Small intestine (tissue), 16 donors: ENCODE measurements around the gene SMAP1. TPM values are rescaled to one million over a fixed set of nuclear protein-coding genes. Genes with fewer than 3 reads are reported as not detected.
A peak's percentile ranks its signal among the peaks of the same experiment; 100 is the strongest.

Experiments
- DNase-seq, 2 donors: peaks; one replicate each; pipeline versions ENCODE4 v3.0.0 to v3.0.0-alpha.2; 2013
- FAIRE-seq: peaks from 2 replicates; lab custom pipeline; 2012; peaks lifted over from hg19 to GRCh38; lab: Jason Lieb, UNC
- H3K27ac ChIP-seq, 3 donors: one replicate each; pipeline ENCODE4 v1.5.1; 2013; ENCODE audit warnings: low read length in 2 of 3, mild to moderate bottlenecking in 2 of 3, control low read depth in 1 of 3, inconsistent platforms in 1 of 3, low read depth in 1 of 3, moderate library complexity in 1 of 3
- H3K27me3 ChIP-seq, 3 donors: one replicate each; pipeline ENCODE4 v1.6.1; 2013; ENCODE audit warnings: low read length in 3 of 3, inconsistent platforms in 1 of 3; ENCODE audit not compliant: control insufficient read depth in 3 of 3, insufficient read depth in 3 of 3
- H3K36me3 ChIP-seq, 3 donors: one replicate each; pipeline ENCODE4 v1.6.1; 2013; ENCODE audit warnings: low read length in 3 of 3, inconsistent platforms in 1 of 3, low read depth in 1 of 3, mild to moderate bottlenecking in 1 of 3, moderate library complexity in 1 of 3; ENCODE audit not compliant: control insufficient read depth in 3 of 3, insufficient read depth in 2 of 3
- H3K4me1 ChIP-seq, 3 donors: one replicate each; pipeline ENCODE4 v1.6.1; 2013; ENCODE audit warnings: low read length in 2 of 3, inconsistent platforms in 1 of 3, low read depth in 1 of 3, mild to moderate bottlenecking in 1 of 3, moderate library complexity in 1 of 3; ENCODE audit not compliant: control insufficient read depth in 3 of 3, insufficient read depth in 2 of 3
- H3K4me3 ChIP-seq, 3 donors: one replicate each; pipeline ENCODE4 v1.5.1; 2013; ENCODE audit warnings: low read length in 3 of 3, control low read depth in 1 of 3, inconsistent platforms in 1 of 3, low read depth in 1 of 3, mild to moderate bottlenecking in 1 of 3, moderate library complexity in 1 of 3
- H3K9me3 ChIP-seq, 2 donors: one replicate each; pipeline ENCODE4 v1.6.1; 2013; ENCODE audit warnings: low read depth in 1 of 2, low read length in 1 of 2; ENCODE audit not compliant: control insufficient read depth in 2 of 2, insufficient read depth in 1 of 2
- WGBS, 3 donors: extraction: QIAGEN DNeasy Blood & Tissue Kit; methylation state at CpG; one replicate each; pipeline ENCODE4 v1.1.7; 2013; 5-methylcytosine and 5-hydroxymethylcytosine counted together
- long read RNA-seq, 10 donors: transcript quantifications; one replicate each; lab custom pipeline, GENCODE V29; 2026
- polyA plus RNA-seq, 4 donors: library from polyadenylated mRNA; stranded (reverse) in 3 of 4; unstranded in 1 of 4; fragments of 200-250 nt in 3 of 4; fragments of 120-200 nt in 1 of 4; gene quantifications; one replicate each; pipeline versions ENCODE4 v1.2.1 to v1.2.3, GENCODE V29; 2013
- donor health status: healthy with polysubstance abuse.
- donor health status: control.
- donor health status: control.
- donor health status: Bipolar disorder and iron deficiency.
- donor health status: healthy.

SMAP1 gene
- 10 to 100 TPM; 25.2 to 42.1 (median 37.3) TPM for polyA plus RNA-seq
- long read RNA-seq, donor 1, transcript SMAP1-201 (10 exons, 2,403 nt), result major isoform, 6 of 58 reads
- long read RNA-seq, donor 1, partial matches to known transcripts, result 52 of 58 reads
- long read RNA-seq, donor 1, other reads (novel, unspliced or antisense), result 0 of 58 reads
- long read RNA-seq, donor 2, partial matches to known transcripts, result 11 of 14 reads
- long read RNA-seq, donor 2, other reads (novel, unspliced or antisense), result 0 of 14 reads
- long read RNA-seq, donor 3, partial matches to known transcripts, result 13 of 14 reads
- long read RNA-seq, donor 3, other reads (novel, unspliced or antisense), result 0 of 14 reads
- long read RNA-seq, donor 4, result 0 reads
- long read RNA-seq, donor 5, partial matches to known transcripts, result 5 of 7 reads
- long read RNA-seq, donor 5, other reads (novel, unspliced or antisense), result 0 of 7 reads
- long read RNA-seq, donor 6, transcript SMAP1-201 (10 exons, 2,403 nt), result major isoform, 7 of 21 reads
- long read RNA-seq, donor 6, partial matches to known transcripts, result 14 of 21 reads
- long read RNA-seq, donor 6, other reads (novel, unspliced or antisense), result 0 of 21 reads
- long read RNA-seq, donor 7, transcript SMAP1-203 (11 exons, 3,333 nt), result major isoform, 5 of 24 reads
- long read RNA-seq, donor 7, partial matches to known transcripts, result 16 of 24 reads
- long read RNA-seq, donor 7, other reads (novel, unspliced or antisense), result 0 of 24 reads
- long read RNA-seq, donor 8, result 0 reads
- long read RNA-seq, donor 9, partial matches to known transcripts, result 6 of 8 reads
- long read RNA-seq, donor 9, other reads (novel, unspliced or antisense), result 0 of 8 reads
- long read RNA-seq, donor 10, partial matches to known transcripts, result 10 of 12 reads
- long read RNA-seq, donor 10, other reads (novel, unspliced or antisense), result 0 of 12 reads

DNA sequence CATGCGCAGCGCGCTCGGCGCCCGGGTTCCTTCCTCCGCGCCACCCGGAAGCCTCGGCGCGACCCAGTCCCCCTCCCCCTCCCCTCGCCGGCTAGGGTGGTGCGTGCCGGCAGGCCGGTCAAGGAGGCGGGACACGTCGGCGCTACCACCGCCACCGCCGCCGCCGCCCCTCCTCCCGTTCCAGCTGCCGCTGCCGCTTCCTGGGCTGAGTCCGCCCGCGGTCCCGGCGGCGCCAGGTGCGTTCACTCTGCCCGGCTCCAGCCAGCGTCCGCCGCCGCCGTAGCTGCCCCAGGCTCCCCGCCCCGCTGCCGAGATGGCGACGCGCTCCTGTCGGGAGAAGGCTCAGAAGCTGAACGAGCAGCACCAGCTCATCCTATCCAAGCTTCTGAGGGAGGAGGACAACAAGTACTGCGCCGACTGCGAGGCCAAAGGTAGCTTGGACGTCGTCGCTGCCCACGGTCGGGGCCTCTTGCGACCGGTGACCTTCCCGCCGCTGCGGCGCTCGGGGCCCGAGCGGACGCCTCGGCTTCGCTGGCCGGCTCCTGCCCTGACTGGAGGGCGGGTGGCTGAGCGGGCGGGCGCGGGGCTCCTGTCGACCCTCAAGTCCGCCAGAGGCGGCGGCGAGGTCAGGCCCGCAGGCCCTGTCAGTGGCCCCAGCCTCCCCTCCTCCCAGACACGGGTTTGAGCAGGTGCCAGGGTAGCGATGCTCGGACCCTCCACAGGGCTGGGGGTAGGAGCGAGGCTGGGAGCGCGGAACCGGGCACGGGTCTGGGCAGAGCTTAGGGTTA, at the start of gene SMAP1:
TSS of gene SMAP1 (plus strand) at position 173 of the 788 bp plus-strand sequence. CDS start at position 314, 141 bp downstream.
- H3K4me1 ChIP-seq, result peaks cover 5 to 9% (median 8%) of the 10 kb centered on the region in 3 donors
- H3K4me3 ChIP-seq, result peak within 1 kb of the TSS; percentile 64 to 97 (median 87)
- DNase-seq (peak; percentile 94 to 97), FAIRE-seq (no peak)
- peak within 1 kb of the TSS; percentile 92 to 98 (median 95) for H3K27ac ChIP-seq
- H3K27me3 ChIP-seq, result no peaks in the 10 kb centered on the region
- no peaks in the 10 kb centered on the region for H3K9me3 ChIP-seq
- 0% methylated on average over 65 to 90 of the region's 90 CpGs for WGBS, 3 donors
- H3K36me3 ChIP-seq, result no peaks in the 10 kb centered on the region

DNA sequence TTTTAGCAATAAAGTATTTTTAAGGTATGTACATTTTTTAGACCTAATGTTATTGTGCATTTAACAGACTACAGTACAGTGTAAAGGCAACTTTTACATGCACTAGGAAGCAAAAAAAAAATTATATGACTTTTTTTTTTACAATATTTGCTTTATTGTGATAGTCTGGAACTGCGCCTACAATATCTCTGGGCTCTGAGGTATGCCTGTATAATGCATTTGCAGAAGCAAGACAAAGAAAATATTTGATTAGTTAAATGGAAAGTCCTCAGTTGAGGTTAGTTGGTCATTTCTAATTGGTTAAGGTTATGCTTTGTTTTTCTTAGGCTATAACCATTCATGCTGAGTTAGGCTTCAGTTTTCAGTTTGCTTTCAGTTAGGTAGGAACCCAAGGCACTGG, 46.9 kb upstream of the SMAP1 start:
- H3K27ac ChIP-seq, result no peak overlapping the region
- 76 to 77% (median 77%) methylated on average over 1 of the region's 1 CpG for WGBS, 3 donors
- FAIRE-seq, result no peak
- DNase-seq, result no peak
- H3K9me3 ChIP-seq, result no peaks in the 10 kb centered on the region
- H3K4me3 ChIP-seq, result no peak overlapping the region
- H3K4me1 ChIP-seq, result no peaks in the 10 kb centered on the region
- H3K36me3 ChIP-seq, result no peaks in the 10 kb centered on the region
- H3K27me3 ChIP-seq, result no peaks in the 10 kb centered on the region

DNA sequence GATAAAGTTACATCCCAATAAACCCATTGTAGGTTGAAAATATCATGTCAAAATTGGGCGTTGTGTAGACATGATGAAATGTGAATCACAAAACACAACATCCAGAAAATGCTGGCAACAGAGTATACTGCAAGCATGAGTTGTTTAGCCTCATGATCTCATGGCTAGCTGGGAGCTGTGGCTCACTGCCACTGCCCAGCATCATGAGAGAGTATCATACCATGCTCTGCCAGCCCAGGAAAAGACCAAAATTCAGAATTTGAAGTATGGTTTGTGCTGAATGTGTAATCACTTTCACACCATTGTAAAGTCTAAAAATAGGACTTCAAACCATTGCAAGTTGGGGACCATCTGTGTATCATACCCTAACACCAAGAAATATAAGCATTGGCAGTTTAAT, 45.2 kb upstream of the SMAP1 start:
- WGBS, 3 donors, result 74 to 86% (median 76%) methylated on average over 1 of the region's 1 CpG
- FAIRE-seq, result no peak
- Histone ChIP-seq H3K9me3 (peaks cover 0 to 5% of the 10 kb centered on the region in 2 donors), H3K4me3 (no peak overlapping the region), H3K4me1 (no peaks in the 10 kb centered on the region), H3K27me3 (no peaks in the 10 kb centered on the region), H3K27ac (no peak overlapping the region), H3K36me3 (no peaks in the 10 kb centered on the region)
- DNase-seq, result no peak

DNA sequence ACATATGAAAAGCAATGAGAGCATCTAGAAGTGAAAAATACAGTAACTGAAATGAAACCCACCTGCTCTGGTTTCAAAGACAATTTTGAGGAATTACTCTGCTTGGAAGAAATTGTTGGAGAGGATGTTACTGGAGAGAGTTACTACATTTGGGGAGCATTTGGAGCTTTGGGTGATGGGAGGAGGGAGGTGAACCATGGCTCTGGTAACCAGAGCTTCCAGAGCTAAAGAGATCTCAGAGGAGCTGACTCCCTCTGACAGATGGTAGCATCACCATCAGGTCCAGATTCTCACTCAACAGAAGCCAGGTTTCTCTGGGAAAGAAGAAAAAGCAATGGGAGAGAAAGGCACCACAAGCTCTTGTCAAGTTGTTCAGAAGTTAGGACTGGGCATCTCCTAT, 42.2 kb upstream of the SMAP1 start:
- no peaks in the 10 kb centered on the region for H3K36me3 ChIP-seq
- no peaks in the 10 kb centered on the region for H3K27me3 ChIP-seq
- H3K4me3 ChIP-seq, result no peak overlapping the region
- peaks cover 0 to 5% of the 10 kb centered on the region in 2 donors for H3K9me3 ChIP-seq
- H3K27ac ChIP-seq, result no peak overlapping the region
- no peak for FAIRE-seq
- DNase-seq, result no peak
- no peaks in the 10 kb centered on the region for H3K4me1 ChIP-seq

DNA sequence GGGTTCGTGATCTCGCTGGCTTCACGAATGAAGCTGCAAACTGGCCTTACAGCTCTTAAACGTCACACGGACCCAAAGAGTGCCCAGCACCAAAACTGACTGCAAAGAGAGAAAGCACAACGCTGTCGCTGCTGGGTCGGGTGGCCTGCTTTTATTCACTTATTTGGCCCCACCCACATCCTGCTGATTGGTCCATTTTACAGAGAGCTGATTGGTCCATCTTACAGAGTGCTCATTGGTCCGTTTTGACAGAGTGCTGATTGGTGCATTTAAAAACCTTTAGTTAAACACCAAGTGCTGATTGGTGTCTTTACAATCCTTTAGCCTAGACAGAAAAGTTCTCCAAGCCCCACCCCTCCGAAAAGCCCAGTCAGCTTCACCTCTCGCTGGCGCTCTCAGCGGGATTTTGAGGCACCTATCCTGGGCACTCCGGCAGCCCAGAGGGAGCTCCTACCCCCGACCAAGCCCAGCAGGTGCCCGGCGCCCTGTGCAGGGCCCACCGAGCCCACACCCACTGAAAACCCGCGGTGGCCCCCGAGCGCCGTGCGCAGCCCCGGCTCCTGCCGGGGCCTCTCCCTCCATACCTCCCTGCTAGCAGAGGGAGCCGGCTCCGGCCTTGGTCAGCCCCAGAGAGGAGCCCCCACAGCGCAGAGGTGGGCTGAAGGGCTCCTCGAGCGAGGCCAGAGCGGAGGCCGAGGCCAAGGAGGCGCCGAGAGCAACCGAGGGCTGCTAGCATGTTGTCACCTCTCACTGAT, 40.0 kb upstream of the SMAP1 start:
- Histone ChIP-seq H3K27ac (no peak overlapping the region), H3K4me3 (no peak overlapping the region), H3K27me3 (no peaks in the 10 kb centered on the region), H3K9me3 (peaks cover 0 to 5% of the 10 kb centered on the region in 2 donors), H3K36me3 (no peaks in the 10 kb centered on the region), H3K4me1 (no peaks in the 10 kb centered on the region)
- 96% methylated on average over 36 of the region's 36 CpGs for WGBS, 3 donors
- FAIRE-seq (no peak), DNase-seq (no peak)

DNA sequence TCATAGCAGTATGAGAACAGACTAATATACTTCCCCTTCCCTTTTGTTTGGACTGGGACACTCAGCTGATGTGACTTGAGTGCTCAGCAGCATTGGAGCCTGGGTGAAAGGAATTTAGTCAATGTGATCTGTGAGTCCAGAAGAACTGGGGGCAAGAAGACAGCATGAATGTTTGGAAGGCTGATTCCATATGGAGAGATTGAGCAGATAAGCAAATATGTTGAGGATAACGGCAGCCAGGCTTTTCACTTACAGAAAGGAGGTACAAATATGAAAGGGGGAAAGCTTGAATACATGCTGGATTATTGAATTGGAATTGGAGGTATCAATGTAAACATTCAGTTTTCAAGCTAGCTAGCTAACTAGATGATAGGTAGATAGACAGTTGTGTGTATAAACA, 37.8 kb upstream of the SMAP1 start:
- Histone ChIP-seq H3K4me1 (no peaks in the 10 kb centered on the region), H3K4me3 (no peak overlapping the region), H3K27me3 (no peaks in the 10 kb centered on the region), H3K36me3 (no peaks in the 10 kb centered on the region), H3K9me3 (peaks cover 0 to 5% of the 10 kb centered on the region in 2 donors), H3K27ac (no peak overlapping the region)
- 62 to 70% (median 64%) methylated on average over 1 of the region's 1 CpG for WGBS, 3 donors
- FAIRE-seq (no peak), DNase-seq (no peak)

DNA sequence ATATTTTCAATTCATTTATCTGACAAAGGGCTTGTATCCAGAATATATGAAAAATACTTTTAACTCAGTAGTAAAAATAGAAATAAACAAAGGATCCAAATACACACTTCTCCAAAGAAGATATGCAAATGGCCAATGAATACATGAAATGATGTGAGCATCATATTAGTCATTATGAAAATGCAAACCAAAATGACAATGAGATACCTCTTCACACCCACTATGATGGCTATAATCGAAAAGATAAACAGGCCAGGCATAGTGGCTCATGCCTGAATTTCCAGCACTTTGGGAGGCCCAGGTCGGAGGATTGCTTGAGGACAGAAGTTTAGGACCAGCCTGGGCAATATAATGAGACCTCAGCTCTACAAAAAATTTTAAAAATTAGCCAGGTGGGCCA, 33.8 kb upstream of the SMAP1 start:
- Histone ChIP-seq H3K36me3 (no peaks in the 10 kb centered on the region), H3K4me3 (no peak overlapping the region), H3K27me3 (no peaks in the 10 kb centered on the region), H3K9me3 (no peaks in the 10 kb centered on the region), H3K27ac (no peak overlapping the region), H3K4me1 (no peaks in the 10 kb centered on the region)
- DNase-seq, result no peak
- no peak for FAIRE-seq
- WGBS, 3 donors, result 53 to 80% (median 62%) methylated on average over 2 of the region's 2 CpGs
